Activated CD8-positive, alpha-beta memory T cell treated with anti-CD3 and anti-CD28 coated beads, Interleukin-2, amount 50 U/mL, for 48 hours (primary cell): ENCODE results near the gene USP1.

ENCODE experiments used
- DNase-seq: peaks from one replicate; pipeline ENCODE4 v3.0.0-alpha.2; 2020

USP1 gene

DNA sequence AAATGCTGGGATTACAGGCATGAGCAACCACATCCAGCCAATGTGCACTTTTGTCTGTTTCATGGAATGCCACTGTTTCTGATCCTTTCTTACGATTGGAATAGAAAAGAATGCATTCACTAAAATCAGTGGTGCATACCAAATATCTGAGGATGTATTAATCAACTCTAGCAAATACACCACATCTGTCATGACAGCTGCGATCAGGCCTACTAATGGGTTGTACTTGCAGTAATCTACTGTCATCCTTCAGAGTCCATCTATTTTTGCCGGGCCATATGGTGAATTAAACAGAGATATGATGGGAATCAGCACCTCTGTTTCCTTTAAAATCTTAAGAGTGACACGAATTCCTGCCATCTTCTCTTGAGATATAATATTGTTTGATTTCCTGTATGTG lies 8.5 kb upstream of the USP1 start:
- no peak for DNase-seq

DNA sequence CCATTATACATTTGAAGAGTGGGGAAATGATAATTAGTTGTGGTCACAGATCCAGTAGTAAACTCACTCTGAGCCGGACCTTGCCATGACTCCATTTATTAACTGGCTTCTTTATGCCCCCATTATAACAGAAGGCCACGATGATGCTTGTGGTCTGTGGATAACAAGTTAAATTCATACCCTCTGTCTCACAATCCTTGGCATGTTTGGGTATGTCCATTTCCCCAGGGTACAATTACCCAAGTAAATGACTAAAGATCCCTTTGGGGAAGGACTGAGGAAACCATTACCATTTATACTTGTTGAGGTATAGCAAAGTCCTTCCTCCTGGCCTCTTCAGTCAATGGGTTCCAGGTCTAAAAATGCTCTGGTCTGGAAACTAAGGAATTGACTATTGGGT lies 7.3 kb upstream of the USP1 start:
- no peak for DNase-seq

DNA sequence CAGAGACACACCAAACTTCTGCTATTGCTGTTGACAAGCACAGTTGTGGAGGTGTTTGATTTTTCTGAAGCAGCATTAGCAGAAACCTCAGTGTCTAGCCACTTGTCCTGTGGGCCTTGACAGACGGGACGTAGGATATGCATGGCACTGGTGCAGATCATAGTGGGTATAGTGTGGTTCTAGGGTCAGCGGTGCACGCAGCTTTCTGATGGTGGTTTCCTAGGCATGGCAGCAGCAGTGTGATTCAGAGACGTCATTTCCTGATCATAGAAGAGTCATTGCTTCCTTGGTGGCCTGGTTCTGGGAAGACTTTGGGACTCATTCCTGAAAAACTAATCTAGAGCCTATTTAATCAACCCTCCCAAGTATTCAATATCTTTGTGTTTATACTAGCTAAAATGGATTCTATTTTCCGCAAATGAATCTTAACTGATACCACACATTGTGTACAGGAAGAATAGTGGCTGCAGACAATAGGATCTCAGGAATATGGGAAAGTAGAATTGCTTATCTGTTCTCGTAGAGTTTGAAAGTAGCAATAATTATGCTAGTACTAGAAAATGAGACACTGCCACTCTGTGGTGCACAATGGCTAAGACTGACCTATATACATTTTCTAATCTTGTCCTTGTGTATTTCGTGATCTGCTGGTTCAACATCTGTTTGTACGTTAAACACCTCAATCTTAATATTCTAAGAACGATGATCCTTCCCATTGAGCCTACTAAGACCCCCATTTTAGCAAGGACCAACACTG lies 2.8 kb upstream of the USP1 start:
- DNase-seq: no peak

DNA sequence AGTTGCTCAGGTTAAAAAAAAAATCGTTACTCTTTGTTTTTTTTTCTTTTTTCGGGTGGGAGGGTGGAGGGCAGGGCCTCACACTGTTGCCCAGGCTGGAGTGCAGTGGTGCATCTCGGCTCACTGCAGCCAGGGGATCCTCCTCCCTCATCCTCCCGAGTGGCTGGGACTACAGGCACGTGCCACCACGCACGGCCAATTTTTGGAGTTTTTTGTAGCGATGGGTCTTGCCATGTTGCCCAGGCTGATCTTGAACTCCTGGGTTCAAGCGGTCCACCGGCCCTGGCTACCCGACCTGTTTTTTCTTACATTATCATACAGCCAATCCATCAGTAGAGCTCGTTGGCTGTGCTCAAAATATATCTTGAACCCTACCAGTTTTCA lies 2.2 kb upstream of the USP1 start:
- DNase-seq: no peak

DNA sequence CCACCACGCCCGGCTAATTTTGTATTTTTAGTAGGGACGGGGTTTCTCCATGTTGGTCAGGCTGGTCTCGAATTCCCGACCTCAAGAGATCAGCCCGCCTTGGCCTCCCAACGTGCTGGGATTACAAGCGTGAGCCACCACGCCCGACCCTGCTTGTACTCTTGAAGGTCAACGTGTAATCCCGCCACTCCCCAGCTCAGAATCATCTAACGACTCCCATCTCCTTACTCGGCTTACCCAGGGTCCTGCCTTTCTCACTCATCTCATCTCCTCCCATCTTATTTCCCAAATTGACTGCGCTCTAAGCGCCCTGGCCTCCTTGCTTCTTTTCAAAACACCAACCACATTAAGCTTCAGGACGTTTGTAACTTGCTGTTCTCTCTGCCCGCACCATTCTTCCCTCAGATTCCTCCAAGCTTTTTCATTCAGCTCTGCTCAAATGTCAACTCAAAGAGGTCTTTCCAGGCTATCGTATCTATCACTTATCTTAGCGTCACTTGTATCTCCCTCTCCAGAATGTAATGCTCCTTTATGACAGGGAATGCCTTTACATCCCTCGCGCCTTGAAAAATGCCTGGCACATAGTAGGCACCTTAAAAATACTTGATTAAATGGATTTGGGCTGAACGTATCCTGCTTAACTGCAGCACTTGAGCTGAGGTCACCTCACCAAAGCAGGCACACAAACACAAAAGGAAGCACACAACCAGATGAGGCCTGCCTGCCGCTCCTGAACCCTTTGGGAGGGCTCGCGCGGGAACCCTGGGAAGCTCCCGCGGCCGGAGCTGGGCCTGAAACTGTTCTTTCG lies 1.4 kb upstream of the USP1 start:
- DNase-seq: no peak

DNA sequence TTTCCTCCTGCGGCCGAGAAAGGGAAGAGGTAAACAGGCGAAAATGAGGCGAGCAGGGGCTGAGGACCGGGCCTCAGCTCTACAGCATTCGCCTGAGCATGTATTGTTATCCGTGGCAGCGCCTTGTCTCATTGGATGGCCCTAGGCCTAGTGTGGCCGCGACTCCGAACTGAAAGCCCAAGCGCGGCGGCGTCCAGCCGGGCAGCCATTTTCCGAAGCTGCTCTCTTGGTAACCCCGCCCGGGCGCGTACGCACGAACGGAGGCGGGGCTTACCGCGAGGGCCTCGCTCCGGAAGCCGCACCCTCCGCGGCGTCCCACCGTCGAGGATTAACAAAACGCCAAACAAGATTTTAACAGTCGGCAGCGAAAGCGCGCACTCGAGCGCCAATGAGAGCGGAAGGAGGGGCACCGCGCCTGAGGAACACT lies 797 bp upstream of the USP1 start:
- peak; percentile 94 for DNase-seq

DNA sequence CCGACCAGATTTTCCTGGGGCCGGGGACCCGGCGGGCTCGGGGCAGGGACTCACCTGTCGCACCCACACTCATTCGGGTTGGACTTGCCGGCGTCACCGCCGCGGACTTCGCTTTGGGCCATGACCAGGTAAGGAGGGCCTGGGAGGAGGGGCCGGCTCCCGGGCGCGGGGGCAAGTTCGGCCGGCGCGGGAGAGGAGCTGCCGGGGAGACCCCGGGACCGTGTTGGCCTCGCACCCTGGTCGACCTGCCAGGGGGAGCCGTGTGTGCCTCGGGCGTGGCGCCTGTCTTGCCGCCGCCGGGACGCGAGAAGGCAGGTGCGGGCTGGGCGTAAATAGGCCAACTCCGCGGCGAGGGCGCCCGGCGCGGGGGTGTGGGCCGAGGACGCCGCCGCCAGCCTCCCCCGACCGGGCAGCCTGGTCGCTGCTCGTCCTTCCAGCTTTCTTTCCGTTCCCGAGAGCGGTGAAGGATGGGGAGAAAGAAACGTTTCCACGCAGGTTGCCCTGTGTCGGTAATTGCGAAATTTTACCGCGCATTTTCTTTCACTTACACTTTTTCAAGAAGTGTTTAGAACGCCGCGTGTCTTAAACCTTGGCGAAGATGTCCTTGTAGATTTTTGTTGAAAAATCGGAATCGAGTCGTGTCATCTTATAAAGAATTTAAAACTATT lies 558 bp downstream of the USP1 start:
- no peak for DNase-seq

DNA sequence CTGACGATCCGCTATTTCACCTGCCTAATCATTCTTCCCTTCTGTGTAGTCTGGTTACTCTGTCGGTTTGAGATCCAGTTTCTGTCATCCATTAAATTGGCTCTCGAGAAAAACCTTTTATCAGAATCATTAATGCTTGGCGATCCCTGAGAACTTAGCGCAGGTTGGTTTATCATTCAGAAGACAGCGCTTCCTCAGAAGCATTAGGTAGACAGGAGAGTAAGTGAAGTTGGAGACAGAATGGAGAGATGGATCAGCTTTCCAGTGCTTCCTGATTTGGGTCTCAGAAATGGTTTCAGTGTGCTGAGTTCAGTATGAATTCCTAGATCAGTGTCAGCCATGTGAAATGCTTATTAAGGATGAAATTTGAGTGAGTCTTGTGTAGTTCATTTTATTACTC lies 1.3 kb downstream of the USP1 start:
- DNase-seq: no peak

DNA sequence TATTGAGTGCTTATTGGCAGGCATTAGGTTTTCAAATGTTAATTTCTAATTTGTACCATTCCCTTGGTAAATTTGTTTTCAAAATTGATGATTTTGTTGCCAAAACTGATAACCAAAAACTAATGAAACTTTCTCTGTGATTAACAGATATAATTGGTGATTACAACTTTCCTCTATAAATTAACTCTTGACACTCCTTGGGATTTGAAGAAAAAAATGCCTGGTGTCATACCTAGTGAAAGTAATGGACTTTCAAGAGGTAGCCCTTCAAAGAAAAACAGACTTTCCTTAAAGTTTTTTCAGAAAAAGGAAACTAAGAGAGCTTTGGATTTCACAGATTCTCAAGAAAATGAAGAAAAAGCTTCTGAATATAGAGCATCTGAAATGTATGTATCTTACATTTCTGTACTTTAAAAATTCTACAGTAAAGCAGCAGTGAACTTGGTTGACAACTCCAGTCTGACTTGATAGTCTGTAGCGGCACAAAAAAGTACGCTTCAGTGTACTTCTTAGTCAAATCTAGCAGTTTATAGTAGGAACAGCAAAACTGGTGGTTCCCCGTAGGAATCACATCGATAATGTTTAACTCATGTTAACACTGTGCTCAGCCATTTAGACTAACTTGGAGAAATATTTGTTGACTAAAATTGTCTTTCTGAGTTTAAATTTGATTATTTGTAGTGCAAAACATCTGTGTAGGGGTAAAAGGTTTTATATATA lies 3.0 kb downstream of the USP1 start:
- DNase-seq: no peak

DNA sequence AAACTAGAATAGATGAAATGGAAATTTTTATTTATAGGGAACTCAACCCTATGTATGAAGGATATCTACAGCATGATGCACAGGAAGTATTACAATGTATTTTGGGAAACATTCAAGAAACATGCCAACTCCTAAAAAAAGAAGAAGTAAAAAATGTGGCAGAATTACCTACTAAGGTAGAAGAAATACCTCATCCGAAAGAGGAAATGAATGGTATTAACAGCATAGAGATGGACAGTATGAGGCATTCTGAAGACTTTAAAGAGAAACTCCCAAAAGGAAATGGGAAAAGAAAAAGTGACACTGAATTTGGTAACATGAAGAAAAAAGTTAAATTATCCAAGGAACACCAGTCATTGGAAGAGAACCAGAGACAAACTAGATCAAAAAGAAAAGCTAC lies 7.9 kb downstream of the USP1 start:
- no peak for DNase-seq

DNA sequence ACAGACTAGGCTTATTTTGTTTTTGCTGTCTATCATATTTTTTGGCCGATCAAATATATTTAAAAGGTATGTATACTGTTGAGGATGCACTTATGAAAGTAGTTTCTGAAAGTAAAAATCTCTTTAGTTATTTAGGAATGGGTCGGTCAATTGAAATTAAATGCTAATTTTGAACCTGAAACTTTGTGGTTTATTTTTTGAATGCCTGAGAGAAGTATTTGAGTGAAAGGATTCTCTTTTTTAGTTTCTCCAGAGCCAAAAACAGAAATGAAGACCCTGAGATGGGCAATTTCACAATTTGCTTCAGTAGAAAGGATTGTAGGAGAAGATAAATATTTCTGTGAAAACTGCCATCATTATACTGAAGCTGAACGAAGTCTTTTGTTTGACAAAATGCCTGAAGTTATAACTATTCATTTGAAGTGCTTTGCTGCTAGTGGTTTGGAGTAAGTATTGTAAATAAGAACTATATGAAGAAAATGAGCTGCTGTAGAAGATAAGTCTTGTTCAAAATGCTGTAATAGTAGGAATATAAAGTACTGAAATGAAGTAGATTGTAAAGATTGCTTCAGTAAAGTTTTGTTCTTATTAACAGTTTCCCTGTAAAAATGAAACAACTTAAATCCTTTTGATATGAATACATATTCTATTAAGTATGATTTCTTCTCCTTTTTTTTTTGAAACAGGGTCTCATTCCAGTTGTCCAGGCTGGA lies 11.5 kb downstream of the USP1 start:
- no peak for DNase-seq

DNA sequence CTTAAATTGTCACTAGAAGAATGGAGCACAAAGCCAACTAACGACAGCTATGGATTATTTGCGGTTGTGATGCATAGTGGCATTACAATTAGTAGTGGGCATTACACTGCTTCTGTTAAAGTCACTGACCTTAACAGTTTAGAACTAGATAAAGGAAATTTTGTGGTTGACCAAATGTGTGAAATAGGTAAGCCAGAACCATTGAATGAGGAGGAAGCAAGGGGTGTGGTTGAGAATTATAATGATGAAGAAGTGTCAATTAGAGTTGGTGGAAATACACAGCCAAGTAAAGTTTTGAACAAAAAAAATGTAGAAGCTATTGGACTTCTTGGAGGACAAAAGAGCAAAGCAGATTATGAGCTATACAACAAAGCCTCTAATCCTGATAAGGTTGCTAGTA lies 13.5 kb downstream of the USP1 start:
- no peak for DNase-seq

DNA sequence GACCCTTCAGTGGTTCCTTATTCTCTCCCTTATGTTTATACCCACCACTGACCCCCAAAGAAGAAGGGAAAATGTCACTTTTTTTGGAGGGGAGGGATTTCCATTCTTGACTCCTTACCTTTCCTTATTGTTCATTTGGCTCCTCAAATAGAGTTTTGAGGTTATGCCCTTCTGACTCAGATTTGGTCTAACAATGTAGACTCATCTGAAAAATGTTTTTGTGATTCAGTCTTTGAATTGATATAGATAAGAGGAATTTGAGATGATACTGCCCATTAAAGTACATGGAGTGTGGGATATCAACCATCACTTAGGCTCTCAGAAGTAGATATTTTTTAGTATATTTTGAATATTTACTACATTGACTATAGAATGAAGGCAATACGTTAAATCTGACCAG lies 16.1 kb downstream of the USP1 start:
- DNase-seq: no peak

DNA sequence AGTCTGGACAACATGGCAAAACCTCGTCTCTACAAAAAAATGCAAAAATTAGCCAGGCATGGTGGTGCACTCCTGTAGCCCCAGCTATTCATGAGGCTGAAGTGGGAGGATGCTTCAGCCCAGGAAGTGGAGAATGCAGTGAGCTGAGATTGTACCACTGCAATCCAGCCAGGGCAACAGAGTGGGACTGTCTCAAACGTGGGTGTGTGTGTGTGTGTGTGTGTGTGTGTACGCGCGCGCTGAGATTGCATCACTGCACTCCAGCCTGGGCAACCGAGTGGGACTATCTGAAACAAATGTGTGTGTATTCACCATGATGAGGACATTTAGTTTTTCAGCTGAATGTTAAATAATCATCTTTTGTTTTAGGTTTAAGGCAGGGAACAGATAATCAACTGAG lies 21.1 kb downstream of the USP1 start:
- no peak for DNase-seq

DNA sequence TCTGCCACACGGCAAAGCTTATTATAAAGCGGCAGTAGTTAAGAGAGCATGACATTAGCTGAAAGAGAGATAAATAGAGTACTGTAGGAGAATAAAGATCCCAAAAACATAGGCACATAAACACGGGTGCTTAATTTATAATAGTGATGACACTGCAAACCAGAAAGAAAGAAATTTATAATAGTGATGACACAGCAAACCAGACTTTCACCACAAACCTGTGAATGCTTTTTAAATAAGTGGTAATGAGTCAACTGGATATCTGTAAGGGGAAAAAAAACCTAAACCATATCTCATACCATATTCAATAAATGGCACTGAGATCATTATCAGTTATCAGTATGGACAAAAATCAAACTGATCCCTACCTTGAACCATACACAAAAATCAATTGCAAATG lies 25.5 kb downstream of the USP1 start:
- DNase-seq: no peak

DNA sequence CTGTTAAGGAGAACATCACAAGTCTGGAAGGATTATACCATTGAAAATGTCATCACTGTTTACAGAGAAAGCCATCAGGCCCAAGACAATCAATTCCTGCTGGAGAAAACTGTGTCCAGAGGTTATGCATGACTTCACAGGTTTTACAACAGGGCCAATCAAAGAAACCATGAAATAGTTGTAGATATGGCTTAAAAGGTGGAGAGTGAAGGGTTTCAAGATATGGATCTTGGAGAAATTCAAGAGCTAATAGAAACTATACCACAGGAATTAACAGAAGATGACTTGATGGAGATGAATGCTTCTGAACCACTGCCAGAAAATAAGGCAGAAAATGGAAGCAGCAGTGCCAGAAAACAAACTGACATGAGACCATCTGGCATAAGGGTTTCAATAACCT lies 30.2 kb downstream of the USP1 start:
- DNase-seq: no peak

DNA sequence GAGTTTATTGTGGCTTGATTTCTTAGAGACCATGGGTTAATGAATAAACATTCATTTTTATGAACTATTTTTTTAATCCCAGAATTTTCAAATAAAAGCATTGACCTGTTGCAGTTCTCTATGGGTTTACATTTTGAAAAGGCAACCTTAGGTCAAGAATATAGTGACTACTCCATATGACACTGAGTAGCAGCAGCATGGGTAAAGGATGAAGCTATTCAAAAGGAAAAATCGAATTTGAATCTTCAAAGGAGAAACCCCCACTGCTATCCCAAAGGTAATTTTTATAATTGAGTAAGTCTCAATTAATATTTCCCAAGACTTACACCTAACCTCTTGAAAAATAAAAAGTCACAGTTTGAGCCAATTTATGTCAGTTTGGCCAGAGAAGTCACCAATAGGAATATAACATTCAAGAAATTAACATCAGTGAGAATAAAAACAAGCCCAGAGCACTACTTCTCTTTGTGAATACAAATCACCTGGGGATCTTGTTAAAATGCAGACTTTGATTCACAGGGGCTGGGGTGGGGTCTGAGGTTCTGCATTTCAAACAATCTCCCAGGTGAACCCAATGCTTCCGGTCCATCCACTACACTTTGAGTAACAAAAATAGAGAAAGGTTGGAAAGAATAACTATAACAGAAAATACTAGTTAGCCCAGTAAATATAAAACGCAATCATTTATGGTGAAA lies 39.8 kb downstream of the USP1 start:
- DNase-seq: no peak

DNA sequence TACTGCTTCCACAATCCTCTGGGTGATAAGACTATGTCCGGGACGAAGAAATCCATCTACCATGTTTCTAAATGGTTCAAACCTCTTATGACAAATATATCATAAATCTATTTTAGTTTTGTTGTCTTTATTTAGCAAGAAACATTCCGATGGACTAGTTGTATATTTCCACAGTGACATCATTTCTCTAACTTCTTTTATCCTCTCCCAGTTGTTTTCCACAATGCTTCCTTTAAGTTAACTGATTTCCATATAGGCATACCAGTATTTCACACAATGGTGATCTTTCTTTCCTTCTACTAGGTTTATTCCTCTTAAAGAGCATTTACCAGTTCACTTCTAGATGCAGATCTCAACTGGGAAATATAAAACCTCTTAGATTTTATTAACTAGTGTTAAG lies 44.8 kb downstream of the USP1 start:
- no peak for DNase-seq

DNA sequence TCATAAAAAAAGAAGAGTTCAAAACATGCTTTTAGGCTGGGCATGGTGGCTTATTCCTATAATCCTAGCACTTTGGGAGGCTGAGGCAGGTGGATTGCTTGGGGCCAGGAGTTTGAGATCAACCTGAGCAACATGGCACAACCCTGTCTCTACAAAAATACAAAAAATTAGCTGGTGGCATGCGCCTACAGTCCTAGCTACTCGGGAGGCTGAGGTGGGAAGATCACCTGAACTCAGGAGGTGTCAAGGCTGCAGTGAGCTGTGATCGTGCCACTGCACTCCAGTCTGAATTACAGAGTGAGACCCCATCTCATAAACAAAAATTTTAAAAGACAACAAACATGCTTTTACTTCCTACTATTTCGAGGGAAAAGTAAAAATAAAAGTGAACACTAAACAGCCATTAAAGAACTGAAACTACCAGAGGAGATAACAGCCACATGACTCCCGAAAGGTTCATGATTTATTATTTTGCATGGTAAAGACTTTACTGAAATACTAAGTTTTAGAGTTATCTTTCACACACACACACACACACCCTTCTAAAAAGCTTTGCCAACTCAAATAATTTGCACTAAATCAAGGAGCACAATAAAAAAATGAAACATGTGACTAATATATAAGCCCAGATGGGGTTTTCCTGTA lies 48.1 kb downstream of the USP1 start:
- no peak for DNase-seq

DNA sequence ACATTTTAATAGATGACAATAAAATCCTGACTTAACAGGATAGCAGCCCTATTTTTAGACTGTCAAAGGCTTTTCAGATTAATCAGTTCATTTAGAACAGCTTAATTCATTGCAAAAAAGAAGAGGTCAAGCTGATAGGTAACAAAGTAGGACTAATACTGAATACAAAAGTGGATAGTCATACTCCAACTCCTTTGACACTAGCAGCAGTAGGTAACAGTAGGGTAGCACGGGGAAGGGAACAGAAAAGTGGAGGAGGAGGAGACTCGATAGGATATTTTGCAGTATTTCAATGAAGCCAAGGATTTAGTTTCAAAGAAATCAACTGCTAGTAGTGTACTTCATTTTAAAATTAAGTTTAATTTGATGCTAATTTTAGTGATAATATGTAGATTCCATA lies 51.1 kb downstream of the USP1 start:
- DNase-seq: no peak

DNA sequence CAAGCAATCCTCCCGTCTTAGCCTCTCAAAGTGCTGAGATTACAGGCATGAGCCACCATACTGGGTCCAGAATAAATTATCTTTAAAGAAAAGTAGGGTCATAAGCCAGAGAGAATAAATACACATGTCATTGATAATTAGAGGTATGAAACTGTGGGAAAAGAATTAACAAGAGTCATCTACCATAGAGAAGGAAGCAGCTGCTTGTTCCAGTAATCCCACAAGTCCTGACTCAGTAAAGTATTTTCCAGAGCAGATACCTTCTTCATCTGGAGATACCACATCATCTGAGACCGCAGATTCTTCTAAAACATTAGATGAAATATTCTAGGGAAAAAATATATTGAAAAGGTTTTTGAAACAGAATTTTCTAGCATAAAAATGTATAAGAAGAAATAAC lies 55.7 kb downstream of the USP1 start:
- DNase-seq: no peak

DNA sequence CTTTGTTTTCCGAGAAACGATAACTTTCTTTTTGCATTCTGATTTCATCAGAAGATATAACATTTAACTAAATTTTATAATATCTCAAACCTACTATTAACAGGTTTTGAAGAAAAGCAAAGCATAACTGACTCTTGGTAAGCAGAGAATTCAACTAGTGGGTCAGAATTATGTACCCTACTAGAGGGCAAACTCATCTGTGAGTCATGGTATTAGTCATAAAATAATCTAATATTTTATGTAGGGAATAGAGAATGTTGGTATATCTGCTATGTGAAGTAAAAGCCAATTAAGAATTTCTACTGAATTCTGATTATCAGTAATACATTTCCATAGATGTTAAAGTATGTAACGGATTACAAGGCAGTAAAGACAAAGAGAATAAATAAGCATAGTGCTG lies 56.8 kb downstream of the USP1 start:
- no peak for DNase-seq
